ENCODE results near the gene RAB40C. TPM values are rescaled to one million over a fixed set of nuclear protein-coding genes. Genes with fewer than 3 reads are reported as not detected.

Gene RAB40C
- total and polyA plus RNA-seq, 3 donors from 2014 or later = 27.6 to 51.2 (median 47.9) TPM

- intact Hi-C loops (cut with DNase I; ENCODE audit: low total_unique reads) = no loop called here
- no peak overlapping the region for H3K27ac ChIP-seq
- no peak for TF ChIP-seq POLR2A (IDR thresholded peaks at IDR 0.05)
- TF ChIP-seq CTCF (IDR thresholded peaks at IDR 0.05) = no peak
- no peaks in the 10 kb centered on the region for H3K36me3 ChIP-seq (ENCODE audit: low read depth, missing control alignments)
- no peaks in the 10 kb centered on the region for H3K27me3 ChIP-seq
- no peaks in the 10 kb centered on the region for H3K9me3 ChIP-seq
- H3K4me3 ChIP-seq = no peak overlapping the region
- 89% methylated on average over 13 to 29 of the region's 32 CpGs for WGBS, 2 donors
- H3K4me1 ChIP-seq = peaks cover 12% of the 10 kb centered on the region
- no peak for DNase-seq
These were observed 34.1 kb upstream of the RAB40C start for GRCh38 chr16:555528-556473.

GRCh38 chr16:556474-557173 lies 33.2 kb upstream of the RAB40C start:
- H3K4me3 ChIP-seq = no peak overlapping the region
- 91 to 97% methylated on average over 7 to 25 of the region's 32 CpGs for WGBS, 2 donors
- no peak for DNase-seq
- H3K4me1 ChIP-seq = peaks cover 12% of the 10 kb centered on the region
- intact Hi-C loops (cut with DNase I; ENCODE audit: low total_unique reads) = no loop called here
- no peaks in the 10 kb centered on the region for H3K27me3 ChIP-seq
- no peaks in the 10 kb centered on the region for H3K36me3 ChIP-seq (ENCODE audit: low read depth, missing control alignments)
- no peak for TF ChIP-seq CTCF (IDR thresholded peaks at IDR 0.05)
- no peak for TF ChIP-seq POLR2A (IDR thresholded peaks at IDR 0.05)
- H3K9me3 ChIP-seq = no peaks in the 10 kb centered on the region
- no peak overlapping the region for H3K27ac ChIP-seq

- no peak overlapping the region for H3K4me3 ChIP-seq
- TF ChIP-seq CTCF (IDR thresholded peaks at IDR 0.05) (no peak), POLR2A (IDR thresholded peaks at IDR 0.05) (no peak)
- H3K27ac ChIP-seq = no peak overlapping the region
- no peaks in the 10 kb centered on the region for H3K36me3 ChIP-seq (ENCODE audit: low read depth, missing control alignments)
- H3K27me3 ChIP-seq = no peaks in the 10 kb centered on the region
- DNase-seq = no peak
- 91 to 100% methylated on average over 4 to 23 of the region's 23 CpGs for WGBS, 2 donors
- no peaks in the 10 kb centered on the region for H3K9me3 ChIP-seq
- peaks cover 12% of the 10 kb centered on the region for H3K4me1 ChIP-seq
- intact Hi-C loops (cut with DNase I; ENCODE audit: low total_unique reads) = no loop called here
These were observed 32.2 kb upstream of the RAB40C start for GRCh38 chr16:557463-558297.

- Histone ChIP-seq H3K27ac (no peak overlapping the region), H3K36me3 (ENCODE audit: low read depth, missing control alignments) (no peaks in the 10 kb centered on the region), H3K4me3 (no peak overlapping the region), H3K9me3 (no peaks in the 10 kb centered on the region), H3K27me3 (no peaks in the 10 kb centered on the region), H3K4me1 (peaks cover 12% of the 10 kb centered on the region)
- no peak for TF ChIP-seq POLR2A (IDR thresholded peaks at IDR 0.05)
- TF ChIP-seq CTCF (IDR thresholded peaks at IDR 0.05) = no peak
- WGBS, 2 donors = 58 to 71% methylated on average over 9 to 21 of the region's 22 CpGs
- intact Hi-C loops (cut with DNase I; ENCODE audit: low total_unique reads) = no loop called here
- DNase-seq = no peak
These were observed 31.4 kb upstream of the RAB40C start for GRCh38 chr16:558298-559020.
